Activated CD4-positive, alpha-beta T cell treated with anti-CD3 and anti-CD28 coated beads, Interleukin-2, amount 10 ng/mL, durations not matched to agents 7 days and 5 days (primary cell): ENCODE measurements around the gene RGS6. TPM values are rescaled to one million over a fixed set of nuclear protein-coding genes. Genes with fewer than 3 reads are reported as not detected.

Experiments
- CTCF ChIA-PET: fragments of 350-600 bp; sonication (Branson Sonifier 250); formaldehyde crosslinking; loops from one replicate; lab custom pipeline; 2021; ENCODE audit warnings: antibody characterized with exemption; lab: Charles Lee
- POLR2A ChIA-PET: fragments of 350-600 bp; sonication (Branson Sonifier 250); formaldehyde crosslinking; loops from one replicate; lab custom pipeline; 2021; ENCODE audit warnings: antibody characterized with exemption; lab: Charles Lee
- DNase-seq: peaks from one replicate; pipeline ENCODE4 v3.0.0-alpha.2; 2020
- H3K27ac Mint-ChIP-seq: one replicate; pipeline ENCODE4 v1.8.0; 2021; ENCODE audit warnings: mild to moderate bottlenecking, moderate library complexity, mixed read lengths
- H3K27me3 Mint-ChIP-seq: one replicate; pipeline ENCODE4 v1.8.0; 2021; ENCODE audit warnings: mixed read lengths
- H3K36me3 Mint-ChIP-seq: one replicate; pipeline ENCODE4 v1.8.0; 2021; ENCODE audit warnings: low read depth, mixed read lengths
- H3K4me1 Mint-ChIP-seq: one replicate; pipeline ENCODE4 v1.8.0; 2021; ENCODE audit warnings: mixed read lengths
- H3K4me3 Mint-ChIP-seq: one replicate; pipeline ENCODE4 v1.8.0; 2021; ENCODE audit warnings: mild to moderate bottlenecking, moderate library complexity, mixed read lengths
- H3K9me3 Mint-ChIP-seq: one replicate; pipeline ENCODE4 v1.8.0; 2021; ENCODE audit warnings: mixed read lengths
- total RNA-seq, 2 experiments: library from RNA; stranded (reverse); gene quantifications; one replicate each; pipeline ENCODE4 v1.2.3, GENCODE V29; 2021

Gene RGS6
- total RNA-seq, 2 experiments from 2014 or later = 1.4 TPM

DNA sequence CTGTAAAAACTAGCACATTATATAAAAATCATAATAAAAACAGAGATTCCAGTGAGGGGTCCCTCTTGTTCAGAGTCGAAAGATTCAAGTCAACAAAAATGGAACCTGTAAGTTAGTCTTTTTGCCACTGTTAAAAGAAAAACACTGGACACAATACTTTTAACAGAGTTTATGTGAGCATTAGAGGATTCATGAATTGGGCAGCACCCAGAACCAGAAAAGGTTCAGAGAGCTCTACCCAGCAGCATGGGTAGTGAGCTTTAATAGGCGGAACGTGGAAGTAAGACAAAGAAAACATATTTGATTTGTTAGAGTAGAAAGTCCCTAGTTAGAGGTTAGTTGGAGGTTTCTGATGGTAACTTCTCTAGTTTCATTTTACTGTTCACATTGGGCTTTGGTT is 476.8 kb downstream of the RGS6 start:
- CTCF ChIA-PET = no interaction called here
- H3K4me1 Mint-ChIP-seq = no peaks in the 10 kb centered on the region
- peaks cover 29% of the 10 kb centered on the region for H3K27me3 Mint-ChIP-seq
- POLR2A ChIA-PET = no interaction called here
- H3K4me3 Mint-ChIP-seq = no peak overlapping the region
- H3K9me3 Mint-ChIP-seq = peaks cover 7% of the 10 kb centered on the region
- H3K36me3 Mint-ChIP-seq = no peaks in the 10 kb centered on the region
- H3K27ac Mint-ChIP-seq = no peak overlapping the region
- no peak for DNase-seq

DNA sequence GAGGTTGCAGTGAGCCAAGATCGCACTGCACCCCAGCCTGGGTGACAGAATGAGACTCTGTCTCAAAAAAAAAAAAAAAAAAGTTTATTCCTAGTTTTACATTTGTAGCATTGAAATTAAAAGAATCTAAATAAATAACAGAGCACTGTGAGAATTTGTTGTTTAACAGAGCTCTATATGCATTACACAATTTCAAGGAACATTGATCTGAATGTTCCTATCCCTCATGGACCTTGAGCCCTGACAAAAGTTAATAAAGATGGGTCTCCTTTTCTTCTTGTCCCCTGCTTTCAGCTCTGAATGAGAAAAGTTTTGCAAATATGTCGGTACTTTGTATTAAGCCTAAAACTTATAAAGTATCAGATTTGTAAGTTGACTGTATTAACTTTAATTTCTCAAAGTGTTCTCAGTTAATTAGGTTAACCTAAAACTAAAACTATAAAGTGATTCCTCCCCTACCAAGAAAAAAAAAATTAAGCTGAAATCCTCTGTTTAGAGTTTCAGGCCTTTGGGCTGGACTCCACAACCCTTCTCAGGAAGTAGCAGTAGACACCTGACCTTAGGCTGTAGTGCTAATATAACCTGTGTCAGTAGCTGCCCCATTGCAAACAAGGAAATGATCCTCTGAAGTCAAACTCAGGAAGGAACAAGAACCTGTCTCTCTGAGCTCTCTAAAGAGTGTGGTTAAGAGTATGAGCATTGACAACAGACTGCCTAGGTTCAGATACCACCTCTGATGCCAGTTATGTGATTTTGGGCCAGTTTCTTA is 484.0 kb downstream of the RGS6 start:
- no peak for DNase-seq
- Mint-ChIP-seq H3K9me3 (peaks cover 4% of the 10 kb centered on the region), H3K27me3 (peaks cover 14% of the 10 kb centered on the region), H3K4me3 (no peak overlapping the region), H3K4me1 (peaks cover 10% of the 10 kb centered on the region), H3K36me3 (peaks cover 4% of the 10 kb centered on the region), H3K27ac (no peak overlapping the region)
- ChIA-PET CTCF (interaction anchor here (0.6 to 1.2 kb wide), 2 partner anchors 9 to 16 kb away, joined by 3 to 4 read pairs; no protein-coding TSS in a partner anchor), POLR2A (no interaction called here)

DNA sequence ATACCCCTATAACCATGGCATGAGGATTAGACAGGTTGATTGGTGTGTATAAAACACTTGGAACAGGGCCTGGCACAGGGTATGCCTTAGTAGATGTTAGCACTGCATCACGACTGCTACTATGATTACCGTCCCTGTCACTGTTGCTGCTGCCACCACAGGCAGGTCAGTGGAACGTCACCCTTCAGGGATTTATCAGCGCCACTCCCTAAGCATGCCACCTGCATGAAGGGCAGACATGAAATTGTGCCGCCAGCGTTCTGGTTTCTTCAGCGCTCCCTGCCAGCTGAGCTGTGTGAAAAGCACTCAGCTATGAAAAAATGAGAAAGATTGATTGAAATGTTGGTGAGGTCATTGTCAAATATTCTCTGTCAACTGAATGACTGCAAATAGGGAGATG is 484.7 kb downstream of the RGS6 start:
- H3K4me1 Mint-ChIP-seq = peaks cover 15% of the 10 kb centered on the region
- ChIA-PET CTCF (interaction anchor here (1.2 kb wide), 1 partner anchor 15 kb away, joined by 4 read pairs; no protein-coding TSS in a partner anchor), POLR2A (no interaction called here)
- H3K4me3 Mint-ChIP-seq = no peak overlapping the region
- DNase-seq = no peak
- no peak overlapping the region for H3K27ac Mint-ChIP-seq
- peaks cover 4% of the 10 kb centered on the region for H3K36me3 Mint-ChIP-seq
- H3K9me3 Mint-ChIP-seq = peaks cover 4% of the 10 kb centered on the region
- H3K27me3 Mint-ChIP-seq = peaks cover 14% of the 10 kb centered on the region

DNA sequence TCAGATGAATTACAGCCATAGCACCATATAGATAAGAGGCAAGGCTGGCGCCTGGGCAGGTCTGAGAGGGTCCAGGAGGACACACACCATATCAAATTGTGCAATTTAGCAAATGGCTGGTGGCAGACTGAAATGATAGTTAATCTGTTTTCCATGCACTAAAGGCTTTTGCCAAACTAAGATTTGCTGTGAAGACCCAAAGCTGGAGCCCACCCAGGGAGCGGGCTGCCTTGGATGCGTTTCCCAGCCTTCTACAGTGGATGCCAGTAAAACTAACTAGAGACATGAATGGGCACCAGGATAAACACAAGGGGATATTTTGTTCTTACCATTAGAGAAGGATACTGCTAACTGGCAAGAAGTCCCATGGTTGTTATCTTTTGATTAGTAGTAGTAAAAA is 486.6 kb downstream of the RGS6 start:
- DNase-seq = no peak
- Mint-ChIP-seq H3K4me3 (no peak overlapping the region), H3K36me3 (peaks cover 12% of the 10 kb centered on the region), H3K9me3 (peaks cover 8% of the 10 kb centered on the region), H3K27ac (no peak overlapping the region), H3K27me3 (peaks cover 6% of the 10 kb centered on the region), H3K4me1 (peaks cover 17% of the 10 kb centered on the region)
- ChIA-PET POLR2A (no interaction called here), CTCF (no interaction called here)

DNA sequence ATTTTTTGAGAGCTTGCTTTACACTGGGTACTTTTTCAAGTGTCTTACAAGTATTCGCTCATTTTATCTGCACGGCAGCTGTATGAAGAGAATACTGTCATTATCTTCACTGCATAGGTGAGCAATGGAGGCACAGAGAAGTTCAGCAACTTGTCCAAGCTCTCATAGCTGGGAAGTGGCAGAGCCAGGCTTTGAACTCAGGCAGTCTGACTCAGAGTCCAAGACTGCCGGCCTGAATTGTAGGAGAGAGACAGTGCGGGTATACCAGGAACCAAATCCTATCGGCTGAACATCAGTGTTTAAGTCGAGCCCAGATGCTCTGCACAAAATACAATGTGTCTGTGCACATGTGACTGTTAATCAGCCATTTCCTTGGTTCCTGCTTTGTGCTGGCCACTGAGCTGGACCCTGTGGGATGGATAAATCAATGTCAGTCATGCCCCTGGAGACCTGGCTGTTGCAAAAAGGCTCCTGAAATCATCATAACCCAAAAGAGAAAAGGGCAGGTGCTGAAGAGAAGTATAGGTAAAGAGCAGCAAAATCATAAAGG is 487.1 kb downstream of the RGS6 start:
- Mint-ChIP-seq H3K4me3 (no peak overlapping the region), H3K9me3 (peaks cover 8% of the 10 kb centered on the region), H3K27ac (no peak overlapping the region), H3K27me3 (peaks cover 6% of the 10 kb centered on the region), H3K36me3 (peaks cover 15% of the 10 kb centered on the region), H3K4me1 (peaks cover 17% of the 10 kb centered on the region)
- ChIA-PET CTCF (no interaction called here), POLR2A (no interaction called here)
- DNase-seq = no peak

DNA sequence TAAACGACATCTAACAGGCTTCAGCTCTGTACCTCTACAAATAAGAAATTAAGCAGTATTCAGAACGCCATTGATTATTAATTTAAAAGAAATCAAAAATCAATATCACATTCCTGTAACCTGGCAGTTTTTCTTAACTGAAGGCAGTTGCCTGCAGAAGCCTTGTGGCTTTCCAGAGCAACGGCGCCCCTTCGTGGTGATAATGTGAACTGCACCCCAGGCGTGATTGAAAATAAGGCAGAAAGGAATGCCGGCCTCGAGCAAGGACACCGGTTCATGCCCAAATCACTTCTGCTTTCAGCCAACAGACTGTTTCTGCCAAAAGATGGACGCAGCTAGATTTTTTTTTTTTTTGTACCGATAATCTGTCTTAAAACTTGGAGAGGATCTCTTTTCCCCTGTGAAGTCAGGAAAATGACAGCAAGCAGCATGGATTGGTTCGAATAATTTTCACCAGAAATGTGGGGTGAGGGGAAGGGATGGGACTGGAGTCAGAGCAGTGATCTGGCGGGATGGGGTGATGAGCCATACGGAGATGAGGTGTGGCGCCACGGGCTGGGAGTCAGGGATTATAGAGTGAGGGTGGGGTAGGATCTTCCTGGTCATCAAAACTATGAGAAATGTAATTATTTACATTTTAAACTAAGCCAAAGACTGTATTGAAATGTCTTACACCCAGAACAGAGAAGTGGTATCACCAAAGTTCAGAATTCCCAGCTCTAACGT is 488.7 kb downstream of the RGS6 start:
- H3K27me3 Mint-ChIP-seq = peaks cover 7% of the 10 kb centered on the region
- H3K36me3 Mint-ChIP-seq = peaks cover 13% of the 10 kb centered on the region
- peaks cover 4% of the 10 kb centered on the region for H3K9me3 Mint-ChIP-seq
- peaks cover 17% of the 10 kb centered on the region for H3K4me1 Mint-ChIP-seq
- no peak overlapping the region for H3K4me3 Mint-ChIP-seq
- peak; percentile 84 for DNase-seq
- H3K27ac Mint-ChIP-seq = no peak overlapping the region
- POLR2A ChIA-PET = no interaction called here
- CTCF ChIA-PET = interaction anchor here (0.7 to 1.0 kb wide), 3 partner anchors 19 to 397 kb away, joined by 3 read pairs; no protein-coding TSS in a partner anchor

DNA sequence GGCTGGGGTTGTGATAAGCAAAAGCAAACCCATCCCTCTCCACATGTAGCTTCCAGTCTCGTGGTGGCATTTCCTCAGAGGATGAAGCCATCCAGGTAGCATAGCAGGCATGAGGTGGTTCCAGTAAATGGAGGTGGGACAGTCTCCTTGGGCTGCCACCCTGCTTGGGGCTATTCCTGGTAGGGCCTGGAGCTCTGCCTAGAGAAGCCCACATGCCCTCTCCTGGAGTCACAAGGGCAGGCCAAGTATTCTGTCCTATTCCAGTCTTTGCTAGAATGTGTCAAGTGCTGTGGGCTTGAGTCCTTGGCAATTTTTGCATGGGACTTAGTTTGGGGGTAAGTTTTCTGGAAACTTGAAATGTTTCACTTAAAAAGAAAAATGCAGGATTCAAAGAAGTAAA is 491.7 kb downstream of the RGS6 start:
- no peak for DNase-seq
- peaks cover 26% of the 10 kb centered on the region for H3K36me3 Mint-ChIP-seq
- no peak overlapping the region for H3K27ac Mint-ChIP-seq
- H3K27me3 Mint-ChIP-seq = peaks cover 17% of the 10 kb centered on the region
- ChIA-PET CTCF (interaction anchor here (0.6 kb wide), 1 partner anchor 17 kb away, joined by 3 read pairs; no protein-coding TSS in a partner anchor), POLR2A (no interaction called here)
- peaks cover 16% of the 10 kb centered on the region for H3K9me3 Mint-ChIP-seq
- H3K4me1 Mint-ChIP-seq = peaks cover 15% of the 10 kb centered on the region
- no peak overlapping the region for H3K4me3 Mint-ChIP-seq

DNA sequence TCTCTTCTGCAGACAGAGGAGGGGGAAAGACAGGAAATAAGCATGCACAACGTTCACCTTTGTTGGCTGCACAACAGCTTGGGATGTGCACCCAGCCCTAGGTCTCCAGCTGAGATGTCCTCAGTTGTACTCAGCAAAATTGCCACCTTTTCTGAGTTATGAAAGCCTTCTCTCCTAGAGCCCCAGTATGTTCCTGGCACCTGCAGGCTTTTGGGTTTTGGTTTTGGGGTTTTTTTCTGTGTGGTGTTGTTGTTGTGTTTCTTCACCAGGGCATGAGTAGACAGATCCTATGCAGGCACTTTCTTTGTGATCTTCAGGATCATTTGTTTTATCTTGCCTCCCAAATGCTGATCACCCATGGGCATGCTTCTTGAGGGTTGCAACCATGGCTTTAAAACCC is 498.2 kb downstream of the RGS6 start:
- ChIA-PET CTCF (no interaction called here), POLR2A (no interaction called here)
- H3K36me3 Mint-ChIP-seq = peaks cover 47% of the 10 kb centered on the region
- H3K4me1 Mint-ChIP-seq = peaks cover 26% of the 10 kb centered on the region
- H3K9me3 Mint-ChIP-seq = peaks cover 31% of the 10 kb centered on the region
- DNase-seq = no peak
- H3K27ac Mint-ChIP-seq = no peak overlapping the region
- H3K4me3 Mint-ChIP-seq = no peak overlapping the region
- H3K27me3 Mint-ChIP-seq = peaks cover 10% of the 10 kb centered on the region

DNA sequence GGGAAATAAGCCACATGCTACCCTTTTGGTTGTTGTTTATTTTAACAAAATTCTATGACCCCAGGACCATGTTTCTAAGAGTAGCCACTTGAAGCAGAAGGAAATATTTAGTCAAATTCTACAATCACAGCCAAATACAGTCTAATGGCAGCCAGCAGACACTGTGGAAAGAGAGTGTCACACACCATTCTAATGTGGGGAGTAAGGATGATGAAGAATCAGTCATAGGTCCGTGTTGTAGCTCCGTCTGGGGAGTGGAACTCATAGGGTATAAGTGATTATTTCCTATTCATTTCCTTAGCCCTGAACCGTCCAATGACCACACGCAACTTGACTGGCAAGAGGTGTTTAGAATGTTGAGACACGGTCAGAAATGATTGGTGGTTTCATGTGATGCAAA is 500.5 kb downstream of the RGS6 start:
- no peak for DNase-seq
- peaks cover 26% of the 10 kb centered on the region for H3K9me3 Mint-ChIP-seq
- POLR2A ChIA-PET = no interaction called here
- peaks cover 7% of the 10 kb centered on the region for H3K27me3 Mint-ChIP-seq
- CTCF ChIA-PET = interaction anchor here (1.1 kb wide), 1 partner anchor 16 kb away, joined by 4 read pairs; no protein-coding TSS in a partner anchor
- H3K27ac Mint-ChIP-seq = no peak overlapping the region
- peaks cover 43% of the 10 kb centered on the region for H3K4me1 Mint-ChIP-seq
- peaks cover 53% of the 10 kb centered on the region for H3K36me3 Mint-ChIP-seq
- H3K4me3 Mint-ChIP-seq = no peak overlapping the region

DNA sequence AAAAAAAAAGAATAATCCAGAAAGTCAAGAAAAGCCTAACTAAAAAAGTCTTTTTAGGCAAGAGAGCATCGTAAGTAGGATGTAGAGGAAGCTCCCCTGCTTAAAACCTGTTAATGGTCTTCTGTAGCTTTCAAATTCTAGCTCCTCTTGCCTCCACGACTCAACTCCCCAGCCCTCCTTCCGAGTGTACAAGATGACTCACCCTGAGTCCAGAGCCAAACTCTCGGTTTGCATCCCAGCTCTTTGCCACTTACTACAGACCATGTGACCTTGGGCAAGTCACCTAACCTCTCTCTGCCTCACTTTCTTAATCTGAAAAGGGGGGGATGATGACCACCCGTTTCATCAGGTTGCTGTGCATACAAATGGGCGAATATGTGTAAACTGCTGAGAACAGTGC is 501.3 kb downstream of the RGS6 start:
- POLR2A ChIA-PET = no interaction called here
- peaks cover 53% of the 10 kb centered on the region for H3K36me3 Mint-ChIP-seq
- H3K27me3 Mint-ChIP-seq = no peaks in the 10 kb centered on the region
- no peak overlapping the region for H3K4me3 Mint-ChIP-seq
- no peak for DNase-seq
- peaks cover 19% of the 10 kb centered on the region for H3K9me3 Mint-ChIP-seq
- no peak overlapping the region for H3K27ac Mint-ChIP-seq
- peaks cover 51% of the 10 kb centered on the region for H3K4me1 Mint-ChIP-seq
- CTCF ChIA-PET = interaction anchor here (0.7 kb wide), 1 partner anchor 28 kb away, joined by 3 read pairs; no protein-coding TSS in a partner anchor

DNA sequence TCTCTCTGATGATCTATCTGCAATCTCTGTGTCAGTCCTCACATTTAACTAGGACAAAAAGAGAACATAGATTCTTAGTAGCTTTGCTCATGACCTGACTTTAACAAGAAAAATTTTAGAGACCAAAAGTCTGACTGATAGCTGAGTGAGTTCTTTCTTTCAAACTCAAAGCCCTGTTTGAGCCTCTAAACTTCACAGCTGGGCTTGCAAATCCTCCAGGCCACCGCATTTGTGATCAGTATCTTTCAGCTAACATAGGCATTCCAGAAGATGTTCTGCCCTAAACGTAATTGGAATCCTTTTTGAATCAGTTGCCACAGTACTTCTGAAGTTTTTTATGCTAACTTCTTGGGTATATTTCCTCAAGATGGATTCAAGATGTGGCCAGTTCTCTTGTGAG is 502.6 kb downstream of the RGS6 start:
- H3K4me3 Mint-ChIP-seq = no peak overlapping the region
- CTCF ChIA-PET = interaction anchor here (1.0 kb wide), 1 partner anchor 8 kb away, joined by 3 read pairs; no protein-coding TSS in a partner anchor
- POLR2A ChIA-PET = no interaction called here
- H3K4me1 Mint-ChIP-seq = peaks cover 64% of the 10 kb centered on the region
- DNase-seq = no peak
- H3K27ac Mint-ChIP-seq = peak overlapping the region; percentile 43
- peaks cover 12% of the 10 kb centered on the region for H3K9me3 Mint-ChIP-seq
- H3K27me3 Mint-ChIP-seq = no peaks in the 10 kb centered on the region
- peaks cover 48% of the 10 kb centered on the region for H3K36me3 Mint-ChIP-seq

DNA sequence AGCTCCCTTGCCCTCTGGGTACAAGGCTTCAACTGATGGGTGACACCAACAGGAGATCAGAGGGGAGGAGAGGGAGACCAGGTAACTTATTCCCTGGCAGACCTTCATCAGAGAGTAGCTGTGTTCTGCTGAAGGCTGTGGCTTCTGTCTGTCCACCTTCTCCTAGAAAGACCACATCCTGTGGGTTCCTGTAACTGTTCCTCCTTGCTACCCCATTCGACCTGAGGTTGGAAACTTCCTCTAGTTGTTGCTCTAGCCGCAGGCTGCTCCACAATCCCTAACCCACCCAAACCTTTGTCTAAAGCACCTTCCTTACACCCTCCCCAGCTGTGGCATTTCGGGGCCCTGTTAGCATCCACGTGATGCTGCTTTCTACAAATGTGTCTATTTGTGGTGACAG is 507.5 kb downstream of the RGS6 start:
- Mint-ChIP-seq H3K36me3 (peaks cover 30% of the 10 kb centered on the region), H3K4me3 (peak overlapping the region; percentile 65), H3K27ac (peak overlapping the region; percentile 90), H3K4me1 (peaks cover 92% of the 10 kb centered on the region), H3K9me3 (no peaks in the 10 kb centered on the region), H3K27me3 (no peaks in the 10 kb centered on the region)
- CTCF ChIA-PET = interaction anchor here (0.9 to 2.6 kb wide), 5 partner anchors 9 to 38 kb away, joined by 3 to 8 read pairs (median 4); no protein-coding TSS in a partner anchor
- DNase-seq = peak; percentile 67
- POLR2A ChIA-PET = interaction anchor here (1.1 kb wide), 1 partner anchor 37 kb away, joined by 4 read pairs; no protein-coding TSS in a partner anchor
